GM12801 (cell line): ENCODE results near the gene ZPLD1.

Experiments used
- TF ChIP-seq, protein P1 (sequence below): IDR thresholded peaks from one replicate; pipeline ENCODE4 v1.5.1; 2011; ENCODE audit warnings: control low read depth; ENCODE audit not compliant: insufficient read length; ENCODE audit errors: extremely low read depth

The ZPLD1 gene

DNA sequence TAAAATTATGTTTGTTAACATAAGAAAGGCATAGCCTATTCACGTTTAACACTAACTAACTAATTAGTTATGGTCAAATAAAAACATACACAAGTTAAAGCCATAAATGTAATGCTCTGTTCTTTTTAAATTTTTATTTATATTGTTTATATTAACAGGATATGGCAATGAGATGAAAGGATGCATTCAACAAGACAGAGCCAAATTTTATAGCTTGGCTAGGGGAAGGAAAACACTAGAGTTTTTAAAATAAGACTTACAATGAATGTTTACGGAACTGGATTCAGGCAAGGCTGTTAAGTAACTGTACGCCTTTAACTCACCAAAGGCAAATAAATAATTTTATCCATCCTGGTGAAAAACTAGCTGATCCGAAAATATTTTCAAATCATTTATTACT, 86.4 kb downstream of the ZPLD1 start:
- TF ChIP-seq, protein P1, sequence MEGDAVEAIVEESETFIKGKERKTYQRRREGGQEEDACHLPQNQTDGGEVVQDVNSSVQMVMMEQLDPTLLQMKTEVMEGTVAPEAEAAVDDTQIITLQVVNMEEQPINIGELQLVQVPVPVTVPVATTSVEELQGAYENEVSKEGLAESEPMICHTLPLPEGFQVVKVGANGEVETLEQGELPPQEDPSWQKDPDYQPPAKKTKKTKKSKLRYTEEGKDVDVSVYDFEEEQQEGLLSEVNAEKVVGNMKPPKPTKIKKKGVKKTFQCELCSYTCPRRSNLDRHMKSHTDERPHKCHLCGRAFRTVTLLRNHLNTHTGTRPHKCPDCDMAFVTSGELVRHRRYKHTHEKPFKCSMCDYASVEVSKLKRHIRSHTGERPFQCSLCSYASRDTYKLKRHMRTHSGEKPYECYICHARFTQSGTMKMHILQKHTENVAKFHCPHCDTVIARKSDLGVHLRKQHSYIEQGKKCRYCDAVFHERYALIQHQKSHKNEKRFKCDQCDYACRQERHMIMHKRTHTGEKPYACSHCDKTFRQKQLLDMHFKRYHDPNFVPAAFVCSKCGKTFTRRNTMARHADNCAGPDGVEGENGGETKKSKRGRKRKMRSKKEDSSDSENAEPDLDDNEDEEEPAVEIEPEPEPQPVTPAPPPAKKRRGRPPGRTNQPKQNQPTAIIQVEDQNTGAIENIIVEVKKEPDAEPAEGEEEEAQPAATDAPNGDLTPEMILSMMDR: no peak

DNA sequence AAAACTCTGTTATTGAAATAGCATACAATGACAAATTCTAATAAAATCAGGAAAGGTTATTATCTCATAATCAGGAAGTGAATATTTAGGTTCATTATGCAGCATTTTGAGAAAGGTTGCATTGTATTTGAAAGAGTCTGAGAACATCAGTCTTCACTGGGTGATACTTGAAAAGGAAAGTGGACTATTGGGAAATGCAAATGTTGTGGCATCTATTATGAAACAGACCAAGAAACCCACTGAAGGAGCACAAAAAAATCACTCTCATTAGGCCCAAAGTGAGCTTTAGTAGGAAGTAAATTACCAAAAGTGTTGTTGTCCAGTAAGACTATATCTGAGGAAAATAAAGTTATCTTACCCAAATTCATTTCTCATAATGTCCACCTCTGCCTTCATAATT, 90.8 kb downstream of the ZPLD1 start:
- TF ChIP-seq, protein P1: no peak

DNA sequence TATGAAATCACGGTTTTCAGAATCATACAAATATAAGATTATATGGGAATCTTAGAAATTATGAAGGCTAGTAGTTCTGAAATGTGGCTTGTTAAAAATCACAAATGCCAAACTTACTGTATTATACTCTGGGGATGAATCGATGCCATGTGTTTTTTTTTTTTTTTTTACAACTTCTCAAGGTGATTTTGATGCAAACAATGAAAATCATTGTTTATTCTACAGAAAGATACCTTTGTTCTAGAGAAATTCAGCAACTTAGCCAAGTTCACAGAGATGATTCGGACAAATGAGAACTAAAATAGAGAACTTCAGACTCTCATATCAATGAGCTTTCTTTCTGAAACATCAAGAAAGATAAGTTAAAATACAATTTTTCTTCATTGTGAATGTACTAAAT, 92.0 kb downstream of the ZPLD1 start:
- TF ChIP-seq, protein P1: no peak

DNA sequence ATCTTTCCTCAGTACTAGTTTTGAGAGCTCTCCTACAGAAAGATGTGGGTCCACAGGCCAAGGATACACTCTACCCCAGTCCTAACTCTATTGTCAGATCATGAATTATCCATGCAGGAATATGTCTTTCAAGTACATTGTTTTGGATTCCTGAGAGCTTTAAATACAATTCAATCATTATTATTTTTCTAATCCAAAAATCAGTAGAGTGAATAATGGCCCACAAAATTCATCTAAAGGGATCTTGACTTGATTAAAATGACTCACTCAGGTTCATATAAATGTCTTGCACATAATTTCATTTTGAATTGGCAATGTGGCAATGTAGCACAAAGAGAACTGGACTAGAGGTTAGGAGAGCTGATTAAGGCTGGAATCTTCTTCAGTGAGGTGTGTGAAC, 93.9 kb downstream of the ZPLD1 start:
- TF ChIP-seq, protein P1: no peak
